Liver (tissue), 9 donors: ENCODE results near the gene SYCP2L. TPM values are rescaled to one million over a fixed set of nuclear protein-coding genes. Genes with fewer than 3 reads are reported as not detected.

Experiments used
- DNase-seq: peaks from one replicate; pipeline ENCODE4 v3.0.0-alpha.2; 2017; ENCODE audit warnings: low spot score
- H3K27ac ChIP-seq, 2 donors: one replicate each; pipeline ENCODE4 v1.7.0; 2013; ENCODE audit warnings: inconsistent platforms in 2 of 2, low read length in 2 of 2, control low read depth in 1 of 2, low read depth in 1 of 2, mild to moderate bottlenecking in 1 of 2
- H3K27me3 ChIP-seq, 4 donors: one replicate each; pipeline versions ENCODE4 v1.6.1 to v1.7.0; 2013; ENCODE audit warnings: low read length in 3 of 4, inconsistent platforms in 1 of 4, mild to moderate bottlenecking in 1 of 4, moderate library complexity in 1 of 4; ENCODE audit not compliant: control insufficient read depth in 4 of 4, insufficient read depth in 4 of 4
- H3K36me3 ChIP-seq, 4 donors: one replicate each; pipeline versions ENCODE4 v1.6.1 to v1.7.0; 2013; ENCODE audit warnings: low read length in 3 of 4, mild to moderate bottlenecking in 3 of 4, low read depth in 1 of 4, moderate library complexity in 1 of 4; ENCODE audit not compliant: control insufficient read depth in 4 of 4, insufficient read depth in 3 of 4
- H3K4me1 ChIP-seq, 4 donors: one replicate each; pipeline versions ENCODE4 v1.6.1 to v1.7.0; 2013; ENCODE audit warnings: low read length in 3 of 4, mild to moderate bottlenecking in 3 of 4, moderate library complexity in 1 of 4; ENCODE audit not compliant: control insufficient read depth in 4 of 4, insufficient read depth in 4 of 4
- H3K4me3 ChIP-seq, 3 donors: one replicate each; pipeline versions ENCODE4 v1.6.1 to v1.7.0; 2013; ENCODE audit warnings: low read length in 3 of 3, control low read depth in 1 of 3, low read depth in 1 of 3, mild to moderate bottlenecking in 1 of 3
- H3K9ac ChIP-seq, 2 donors: one replicate each; pipeline ENCODE4 v1.7.0; 2013; ENCODE audit warnings: low read length in 2 of 2, mild to moderate bottlenecking in 2 of 2, moderate library complexity in 2 of 2, control low read depth in 1 of 2, low read depth in 1 of 2
- H3K9me3 ChIP-seq, 4 donors: one replicate each; pipeline versions ENCODE4 v1.6.1 to v1.7.0; 2013; ENCODE audit warnings: low read length in 3 of 4; ENCODE audit not compliant: control insufficient read depth in 4 of 4
- ATF3 ChIP-seq: IDR thresholded peaks from 2 replicates; pipeline ENCODE4 v1.6.1; 2016; ENCODE audit warnings: antibody characterized with exemption
- CTCF ChIP-seq: fragments of 150-350 bp; IDR thresholded peaks from 2 replicates; pipeline ENCODE4 v1.5.1; 2017; ENCODE audit warnings: improper control_type of control experiment, low read depth, low read length; ENCODE audit not compliant: missing input control
- EGR1 ChIP-seq, 2 donors: IDR thresholded peaks; 2 replicates each; pipeline ENCODE4 v1.6.1; 2016 to 2018; ENCODE audit warnings: antibody characterized with exemption in 2 of 2, low read depth in 2 of 2
- FOXA1 ChIP-seq: IDR thresholded peaks from 2 replicates; pipeline ENCODE4 v1.6.1; 2016; ENCODE audit warnings: antibody characterized with exemption
- FOXA2 ChIP-seq: IDR thresholded peaks from 2 replicates; pipeline ENCODE4 v1.6.1; 2016; ENCODE audit warnings: antibody characterized with exemption
- GABPA ChIP-seq, 2 donors: IDR thresholded peaks in 1 of 2; conservative IDR thresholded peaks in 1 of 2; 2 replicates each; pipeline ENCODE4 v1.6.1; 2016; ENCODE audit warnings: antibody characterized with exemption in 2 of 2, mild to moderate bottlenecking in 1 of 2, moderate library complexity in 1 of 2
- HNF4A ChIP-seq, 2 donors: conservative IDR thresholded peaks; 2 replicates each; pipeline ENCODE4 v1.6.1; 2016; ENCODE audit warnings: antibody characterized with exemption in 2 of 2, mild to moderate bottlenecking in 2 of 2
- HNF4G ChIP-seq: IDR thresholded peaks from 2 replicates; pipeline ENCODE4 v1.6.1; 2016; ENCODE audit warnings: antibody characterized with exemption
- JUND ChIP-seq, 2 donors: IDR thresholded peaks; 2 replicates each; pipeline ENCODE4 v1.6.1; 2016; ENCODE audit warnings: antibody characterized with exemption in 2 of 2
- NR2F2 ChIP-seq: IDR thresholded peaks from 2 replicates; pipeline ENCODE4 v1.6.1; 2016; ENCODE audit warnings: antibody characterized with exemption
- RAD21 ChIP-seq, 2 donors: IDR thresholded peaks; 2 replicates each; pipeline ENCODE4 v1.6.1; 2016; ENCODE audit warnings: antibody characterized with exemption in 2 of 2, mild to moderate bottlenecking in 2 of 2
- RXRA ChIP-seq, 2 donors: IDR thresholded peaks; 2 replicates each; pipeline ENCODE4 v1.6.1; 2017 to 2018; ENCODE audit warnings: antibody characterized with exemption in 2 of 2, mild to moderate bottlenecking in 1 of 2
- SP1 ChIP-seq: IDR thresholded peaks from 2 replicates; pipeline ENCODE4 v1.6.1; 2018; ENCODE audit warnings: antibody characterized with exemption, mild to moderate bottlenecking
- TAF1 ChIP-seq: conservative IDR thresholded peaks from 2 replicates; pipeline ENCODE4 v1.6.1; 2016; ENCODE audit warnings: antibody characterized with exemption, mild to moderate bottlenecking
- YY1 ChIP-seq: IDR thresholded peaks from 2 replicates; pipeline ENCODE4 v1.6.1; 2016; ENCODE audit warnings: antibody characterized with exemption, mild to moderate bottlenecking
- ZBTB33 ChIP-seq: IDR thresholded peaks from 2 replicates; pipeline ENCODE4 v1.6.1; 2016; ENCODE audit warnings: antibody characterized with exemption
- WGBS: extraction: QIAGEN DNeasy Blood & Tissue Kit; methylation state at CpG from one replicate; pipeline ENCODE4 v1.1.7; 2013; 5-methylcytosine and 5-hydroxymethylcytosine counted together
- polyA plus RNA-seq, 2 donors: library from polyadenylated mRNA; stranded (reverse) in 1 of 2; unstranded in 1 of 2; fragments of 200-250 nt in 1 of 2; fragments of >200 nt in 1 of 2; fragmentation: Nextera tagmentation in 1 of 2; extraction: Ambion mirVana in 1 of 2; gene quantifications; one replicate each; pipeline versions ENCODE4 v1.2.1 to v1.2.3, GENCODE V29; 2013 to 2015
- total RNA-seq, 2 donors: library from RNA; depleted of rRNA; stranded (reverse); fragments of >200 nt; gene quantifications; one replicate each; pipeline ENCODE4 v1.2.3, GENCODE V29; 2014
- TF ChIP-seq, protein P1 (sequence below): IDR thresholded peaks from 2 replicates; pipeline ENCODE4 v1.6.1; 2016; ENCODE audit warnings: antibody characterized with exemption
- TF ChIP-seq, protein P2 (sequence below): IDR thresholded peaks from 2 replicates; pipeline ENCODE4 v1.6.1; 2016; ENCODE audit warnings: antibody characterized with exemption, mild to moderate bottlenecking
- donor health status: healthy.
- donor health status: healthy.
- donor health status: healthy.
- donor health status: healthy.
- donor health status: healthy.

The SYCP2L gene
- total and polyA plus RNA-seq, 4 donors = 0.28 to 0.33 TPM; not detected in 2

DNA sequence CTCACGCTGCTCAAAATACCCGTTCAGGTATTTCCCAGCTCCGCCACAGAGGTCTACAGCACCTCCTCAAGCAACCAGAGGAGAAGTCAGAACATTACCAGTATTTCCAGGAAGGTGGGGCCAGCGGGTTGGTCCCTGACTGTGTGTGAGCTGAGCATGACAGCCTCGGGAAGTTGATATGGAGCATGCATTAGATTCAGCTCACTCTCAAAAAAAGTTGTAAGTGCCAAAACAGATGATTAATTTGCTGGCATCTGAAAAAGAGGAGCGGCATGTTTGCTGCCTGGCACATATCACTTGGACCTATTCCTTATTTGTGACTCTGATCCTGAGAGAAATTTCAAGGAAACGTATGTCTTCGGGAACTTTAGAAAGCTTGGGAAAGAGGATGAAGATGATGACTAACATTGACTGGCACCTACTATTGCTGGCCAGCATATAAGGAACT lies 125.0 kb downstream of the SYCP2L start:
- TF ChIP-seq RAD21 (IDR thresholded peaks at IDR 0.05) = peak in 1 of 2 donors; percentile 26
- no peak for TF ChIP-seq HNF4G
- DNase-seq = no peak
- Histone ChIP-seq H3K4me3 (peak overlapping the region in 2 of 3 donors; percentile 12 to 22), H3K9ac (no peak overlapping the region), H3K36me3 (no peaks in the 10 kb centered on the region), H3K27me3 (no peaks in the 10 kb centered on the region), H3K9me3 (no peaks in the 10 kb centered on the region), H3K27ac (peak overlapping the region in 1 of 2 donors; percentile 76), H3K4me1 (peaks cover 8 to 38% (median 25%) of the 10 kb centered on the region in 4 donors)
- WGBS = 31% methylated on average over 8 of the region's 8 CpGs

DNA sequence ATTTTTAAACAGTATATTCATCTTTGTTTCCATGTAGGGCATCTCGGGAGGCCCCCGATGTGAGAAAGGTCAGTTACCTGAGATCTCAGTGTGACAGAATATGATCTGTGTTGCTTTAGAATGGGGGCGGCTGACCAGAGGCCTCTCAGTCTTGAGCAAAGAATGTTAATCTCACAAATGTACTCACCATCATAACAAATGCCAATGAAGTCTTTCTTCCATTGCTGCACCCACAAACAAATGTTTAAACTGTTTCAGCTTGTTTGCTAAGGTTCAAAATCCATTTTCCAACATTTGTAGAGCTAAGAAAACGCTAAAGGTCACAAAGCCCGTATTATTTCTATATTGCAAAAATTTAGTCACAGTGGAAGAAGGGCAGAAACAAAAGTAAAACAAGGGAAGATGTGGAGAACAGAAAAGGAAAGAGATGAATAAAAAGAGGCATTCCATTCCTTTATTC lies 125.5 kb downstream of the SYCP2L start:
- Histone ChIP-seq H3K36me3 (no peaks in the 10 kb centered on the region), H3K9me3 (no peaks in the 10 kb centered on the region), H3K4me3 (no peak overlapping the region), H3K27ac (no peak overlapping the region), H3K9ac (no peak overlapping the region), H3K27me3 (no peaks in the 10 kb centered on the region), H3K4me1 (peaks cover 8 to 38% (median 25%) of the 10 kb centered on the region in 4 donors)
- TF ChIP-seq HNF4A (conservative IDR thresholded peaks at IDR 0.05) = peak; percentile 79 to 80
- TF ChIP-seq FOXA1 = no peak
- TF ChIP-seq FOXA2 = no peak
- TF ChIP-seq GABPA (IDR thresholded peaks at IDR 0.05 in 1 of 2, conservative IDR thresholded peaks at IDR 0.05 in 1 of 2) = no peak
- TF ChIP-seq YY1 = peak; percentile 77
- TF ChIP-seq ZBTB33 = peak; percentile 36
- peak; percentile 57 for TF ChIP-seq SP1
- TF ChIP-seq ATF3 = no peak
- no peak for TF ChIP-seq EGR1 (IDR thresholded peaks at IDR 0.05; ENCODE audit: low read depth in 2 of 2)
- TF ChIP-seq RXRA (IDR thresholded peaks at IDR 0.05) = peak; percentile 55 to 59
- TF ChIP-seq CTCF = no peak
- TF ChIP-seq, protein P1, sequence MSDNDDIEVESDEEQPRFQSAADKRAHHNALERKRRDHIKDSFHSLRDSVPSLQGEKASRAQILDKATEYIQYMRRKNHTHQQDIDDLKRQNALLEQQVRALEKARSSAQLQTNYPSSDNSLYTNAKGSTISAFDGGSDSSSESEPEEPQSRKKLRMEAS = no peak
- TF ChIP-seq JUND (IDR thresholded peaks at IDR 0.05) = peak in 1 of 2 donors; percentile 45
- TF ChIP-seq HNF4G = no peak
- TF ChIP-seq NR2F2 = no peak
- no peak for TF ChIP-seq TAF1
- TF ChIP-seq RAD21 (IDR thresholded peaks at IDR 0.05) = peak in 1 of 2 donors; percentile 25
- TF ChIP-seq, protein P2, sequence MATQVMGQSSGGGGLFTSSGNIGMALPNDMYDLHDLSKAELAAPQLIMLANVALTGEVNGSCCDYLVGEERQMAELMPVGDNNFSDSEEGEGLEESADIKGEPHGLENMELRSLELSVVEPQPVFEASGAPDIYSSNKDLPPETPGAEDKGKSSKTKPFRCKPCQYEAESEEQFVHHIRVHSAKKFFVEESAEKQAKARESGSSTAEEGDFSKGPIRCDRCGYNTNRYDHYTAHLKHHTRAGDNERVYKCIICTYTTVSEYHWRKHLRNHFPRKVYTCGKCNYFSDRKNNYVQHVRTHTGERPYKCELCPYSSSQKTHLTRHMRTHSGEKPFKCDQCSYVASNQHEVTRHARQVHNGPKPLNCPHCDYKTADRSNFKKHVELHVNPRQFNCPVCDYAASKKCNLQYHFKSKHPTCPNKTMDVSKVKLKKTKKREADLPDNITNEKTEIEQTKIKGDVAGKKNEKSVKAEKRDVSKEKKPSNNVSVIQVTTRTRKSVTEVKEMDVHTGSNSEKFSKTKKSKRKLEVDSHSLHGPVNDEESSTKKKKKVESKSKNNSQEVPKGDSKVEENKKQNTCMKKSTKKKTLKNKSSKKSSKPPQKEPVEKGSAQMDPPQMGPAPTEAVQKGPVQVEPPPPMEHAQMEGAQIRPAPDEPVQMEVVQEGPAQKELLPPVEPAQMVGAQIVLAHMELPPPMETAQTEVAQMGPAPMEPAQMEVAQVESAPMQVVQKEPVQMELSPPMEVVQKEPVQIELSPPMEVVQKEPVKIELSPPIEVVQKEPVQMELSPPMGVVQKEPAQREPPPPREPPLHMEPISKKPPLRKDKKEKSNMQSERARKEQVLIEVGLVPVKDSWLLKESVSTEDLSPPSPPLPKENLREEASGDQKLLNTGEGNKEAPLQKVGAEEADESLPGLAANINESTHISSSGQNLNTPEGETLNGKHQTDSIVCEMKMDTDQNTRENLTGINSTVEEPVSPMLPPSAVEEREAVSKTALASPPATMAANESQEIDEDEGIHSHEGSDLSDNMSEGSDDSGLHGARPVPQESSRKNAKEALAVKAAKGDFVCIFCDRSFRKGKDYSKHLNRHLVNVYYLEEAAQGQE = no peak
- no peak for DNase-seq
- 22% methylated on average over 5 of the region's 5 CpGs for WGBS
